Neural cell (in vitro differentiated cells): ENCODE data around the gene CUX1.

ENCODE experiments used
- CTCF ChIP-seq: fragments of 450-650 bp; IDR thresholded peaks from 2 replicates; pipeline ENCODE4 v1.5.1; 2014; ENCODE audit warnings: antibody characterized with exemption, mild to moderate bottlenecking, moderate library complexity; ENCODE audit not compliant: poor library complexity, severe bottlenecking
- EP300 ChIP-seq: fragments of 450-650 bp; conservative IDR thresholded peaks from 2 replicates; pipeline ENCODE4 v1.6.1; 2014; ENCODE audit warnings: antibody characterized with exemption, mild to moderate bottlenecking, moderate library complexity; ENCODE audit not compliant: poor library complexity, severe bottlenecking
- EZH2 ChIP-seq: fragments of 200-600, 300-800 bp; shearing (Covaris generic), sonication (generic); IDR thresholded peaks from 2 replicates; pipeline ENCODE4 v1.6.1; 2014; ENCODE audit warnings: antibody characterized with exemption, low read length, borderline replicate concordance, mild to moderate bottlenecking; ENCODE audit not compliant: insufficient read depth, poor library complexity, severe bottlenecking
- MXI1 ChIP-seq: fragments of 450-650 bp; conservative IDR thresholded peaks from 2 replicates; pipeline ENCODE4 v1.6.1; 2014; ENCODE audit warnings: antibody characterized with exemption, mild to moderate bottlenecking; ENCODE audit not compliant: poor library complexity, severe bottlenecking
- POLR2AphosphoS5 ChIP-seq: IDR thresholded peaks from 2 replicates; pipeline ENCODE4 v1.6.1; 2012
- RAD21 ChIP-seq: fragments of 450-650 bp; conservative IDR thresholded peaks from 2 replicates; pipeline ENCODE4 v1.6.1; 2014; ENCODE audit warnings: antibody characterized with exemption, mild to moderate bottlenecking, moderate library complexity
- REST ChIP-seq: IDR thresholded peaks from 2 replicates; pipeline ENCODE4 v1.6.1; 2012; ENCODE audit warnings: borderline replicate concordance
- SMC3 ChIP-seq: fragments of 450-650 bp; conservative IDR thresholded peaks from 2 replicates; pipeline ENCODE4 v1.6.1; 2014; ENCODE audit warnings: antibody characterized with exemption, mild to moderate bottlenecking, moderate library complexity; ENCODE audit not compliant: poor library complexity
- TAF1 ChIP-seq: IDR thresholded peaks from 2 replicates; pipeline ENCODE4 v1.6.1; 2012; ENCODE audit warnings: low read depth

GRCh38 chr7:101922631-101923601 lies 105.5 kb downstream of the CUX1 start:
- TF ChIP-seq CTCF (no peak), POLR2AphosphoS5 (no peak), RAD21 (no peak), EZH2 (no peak), REST (no peak), TAF1 (no peak), SMC3 (no peak), EP300 (no peak), MXI1 (no peak)
